ENCODE results near the gene ZC2HC1C.
A peak's percentile ranks its signal among the peaks of the same experiment; 100 is the strongest.

The ZC2HC1C gene

GRCh38 chr14:75069121-75069810 is at the start of gene ZC2HC1C:
ZC2HC1C (plus strand) TSS chr14:75069641; CDS start chr14:75070574, 933 bp downstream.
- DNase-seq: peak; percentile 58

- DNase-seq: peak; percentile 6
These were observed 46.8 kb upstream of the ZC2HC1C start for GRCh38 chr14:75022655-75023054.

- no peak for DNase-seq
These were observed 46.3 kb upstream of the ZC2HC1C start for GRCh38 chr14:75023108-75023507.

GRCh38 chr14:75025082-75025481 is 44.4 kb upstream of the ZC2HC1C start:
- DNase-seq: peak; percentile 54

GRCh38 chr14:75025876-75026275 is 43.6 kb upstream of the ZC2HC1C start:
- no peak for DNase-seq

- DNase-seq: no peak
These were observed 39.3 kb upstream of the ZC2HC1C start for GRCh38 chr14:75030147-75030546.

GRCh38 chr14:75032939-75033338 is 36.5 kb upstream of the ZC2HC1C start:
- DNase-seq: no peak

- DNase-seq: no peak
These were observed 28.9 kb upstream of the ZC2HC1C start for GRCh38 chr14:75040507-75040906.

- no peak for DNase-seq
These were observed 28.5 kb upstream of the ZC2HC1C start for GRCh38 chr14:75040959-75041358.

GRCh38 chr14:75041613-75042012 is 27.8 kb upstream of the ZC2HC1C start:
- no peak for DNase-seq

- no peak for DNase-seq
These were observed 27.4 kb upstream of the ZC2HC1C start for GRCh38 chr14:75042035-75042434.

- DNase-seq: no peak
These were observed 25.1 kb upstream of the ZC2HC1C start for GRCh38 chr14:75044322-75044721.

- no peak for DNase-seq
These were observed 24.7 kb upstream of the ZC2HC1C start for GRCh38 chr14:75044752-75045151.

GRCh38 chr14:75046275-75046674 is 23.2 kb upstream of the ZC2HC1C start:
- DNase-seq: no peak

- DNase-seq: no peak
These were observed 22.5 kb upstream of the ZC2HC1C start for GRCh38 chr14:75046899-75047298.

- DNase-seq: no peak
These were observed 21.9 kb upstream of the ZC2HC1C start for GRCh38 chr14:75047506-75047905.

- DNase-seq: no peak
These were observed 21.3 kb upstream of the ZC2HC1C start for GRCh38 chr14:75048101-75048500.

GRCh38 chr14:75049136-75049535 is 20.3 kb upstream of the ZC2HC1C start:
- no peak for DNase-seq

GRCh38 chr14:75049731-75050201 is 19.7 kb upstream of the ZC2HC1C start:
- DNase-seq: peak; percentile 20

GRCh38 chr14:75050852-75051555 is 18.4 kb upstream of the ZC2HC1C start, which contains the start of gene MLH3:
MLH3 (minus strand) TSS chr14:75051467; CDS start chr14:75049655, 1,812 bp downstream.
- peak; percentile 61 for DNase-seq

- DNase-seq: no peak
These were observed 17.9 kb upstream of the ZC2HC1C start for GRCh38 chr14:75051556-75051899.

GRCh38 chr14:75053396-75054291 is 15.8 kb upstream of the ZC2HC1C start:
- peak; percentile 44 for DNase-seq

GRCh38 chr14:75054421-75054820 is 15.0 kb upstream of the ZC2HC1C start:
- DNase-seq: no peak
